HG03039 (cell line): ENCODE data around the gene SCARB2.

Experiments
- ATAC-seq: cut with Tn5 transposase; IDR thresholded peaks from one replicate; pipeline ENCODE4 v1.9.1; 2021; ENCODE audit warnings: mild to moderate bottlenecking, moderate library complexity; ENCODE audit not compliant: unreplicated experiment

SCARB2 gene

GRCh38 chr4:76232681-76233080 lies 19.1 kb upstream of the SCARB2 start:
- ATAC-seq, result no peak

- no peak for ATAC-seq
Observed at GRCh38 chr4:76226418-76226817, 12.8 kb upstream of the SCARB2 start.

GRCh38 chr4:76224171-76224570 lies 10.5 kb upstream of the SCARB2 start:
- no peak for ATAC-seq

- ATAC-seq, result no peak
Observed at GRCh38 chr4:76219299-76220055, 5.9 kb upstream of the SCARB2 start.

GRCh38 chr4:76216975-76217814 lies 3.6 kb upstream of the SCARB2 start:
- no peak for ATAC-seq

GRCh38 chr4:76216524-76216923 lies 2.9 kb upstream of the SCARB2 start:
- ATAC-seq, result no peak

GRCh38 chr4:76215077-76215476 lies 1.5 kb upstream of the SCARB2 start:
- no peak for ATAC-seq

GRCh38 chr4:76214177-76214675 lies 602 bp upstream of the SCARB2 start:
- no peak for ATAC-seq

- no peak for ATAC-seq
Observed at GRCh38 chr4:76212851-76213414, 691 bp downstream of the SCARB2 start.

- no peak for ATAC-seq
Observed at GRCh38 chr4:76211769-76212708, 1.6 kb downstream of the SCARB2 start.

- no peak for ATAC-seq
Observed at GRCh38 chr4:76210452-76210851, 3.2 kb downstream of the SCARB2 start.

- ATAC-seq, result no peak
Observed at GRCh38 chr4:76209881-76210280, 3.7 kb downstream of the SCARB2 start.

GRCh38 chr4:76208005-76208765 lies 5.4 kb downstream of the SCARB2 start:
- no peak for ATAC-seq

GRCh38 chr4:76207549-76207948 lies 6.1 kb downstream of the SCARB2 start:
- ATAC-seq, result no peak

GRCh38 chr4:76206222-76206942 lies 7.2 kb downstream of the SCARB2 start:
- no peak for ATAC-seq

GRCh38 chr4:76205476-76205875 lies 8.1 kb downstream of the SCARB2 start:
- no peak for ATAC-seq

GRCh38 chr4:76204936-76205335 lies 8.7 kb downstream of the SCARB2 start:
- ATAC-seq, result no peak

GRCh38 chr4:76203541-76203940 lies 10.1 kb downstream of the SCARB2 start:
- ATAC-seq, result no peak

GRCh38 chr4:76201276-76201675 lies 12.3 kb downstream of the SCARB2 start:
- ATAC-seq, result no peak
